AG09309 (cell line): ENCODE measurements around the gene CELSR1.
A peak's percentile ranks its signal among the peaks of the same experiment; 100 is the strongest.

Experiments used
- DNase-seq: peaks from one replicate; pipeline ENCODE4 v3.0.0-alpha.2; 2010; ENCODE audit warnings: low read depth
- H3K4me3 ChIP-seq: 2 replicates; pipeline ENCODE4 v1.5.1; 2011; ENCODE audit warnings: mild to moderate bottlenecking, low read depth, low read length, moderate library complexity; ENCODE audit not compliant: control insufficient read depth
- CTCF ChIP-seq: IDR thresholded peaks from 2 replicates; pipeline ENCODE4 v1.5.1; 2011; ENCODE audit warnings: mild to moderate bottlenecking, low read depth, low read length, inconsistent platforms; ENCODE audit not compliant: insufficient read depth, control insufficient read depth; ENCODE audit errors: missing control alignments

CELSR1 gene

GRCh38 chr22:46549971-46550641, 12.7 kb upstream of the CELSR1 start:
- no peak overlapping the region for H3K4me3 ChIP-seq
- DNase-seq = no peak
- TF ChIP-seq CTCF = no peak

- no peak for DNase-seq
- no peak for TF ChIP-seq CTCF
- H3K4me3 ChIP-seq = no peak overlapping the region
Observed at GRCh38 chr22:46549563-46549840, 12.1 kb upstream of the CELSR1 start.

GRCh38 chr22:46547883-46548244, 10.4 kb upstream of the CELSR1 start:
- no peak overlapping the region for H3K4me3 ChIP-seq
- TF ChIP-seq CTCF = no peak
- peak; percentile 70 for DNase-seq

- TF ChIP-seq CTCF = no peak
- no peak for DNase-seq
- no peak overlapping the region for H3K4me3 ChIP-seq
Observed at GRCh38 chr22:46547179-46547882, 9.9 kb upstream of the CELSR1 start.

GRCh38 chr22:46546466-46547178, 9.2 kb upstream of the CELSR1 start:
- no peak for TF ChIP-seq CTCF
- H3K4me3 ChIP-seq = no peak overlapping the region
- no peak for DNase-seq

GRCh38 chr22:46545086-46545792, 7.8 kb upstream of the CELSR1 start:
- H3K4me3 ChIP-seq = no peak overlapping the region
- TF ChIP-seq CTCF = no peak
- no peak for DNase-seq
